ENCODE results near the gene ALDH3B1. TPM values are rescaled to one million over a fixed set of nuclear protein-coding genes. Genes with fewer than 3 reads are reported as not detected.

The ALDH3B1 gene
- polyA plus RNA-seq, 4 donors = 1.4 to 3.0 (median 2.0) TPM

- no peak for DNase-seq (ENCODE audit: low read depth in 4 of 4, low spot score in 3 of 4)
Measured at GRCh38 chr11:67996622-67997474, 13.3 kb upstream of the ALDH3B1 start.

GRCh38 chr11:67997475-67997921 is 12.6 kb upstream of the ALDH3B1 start:
- DNase-seq (ENCODE audit: low read depth in 4 of 4, low spot score in 3 of 4) = no peak

GRCh38 chr11:67998150-67999045 is 11.7 kb upstream of the ALDH3B1 start:
- no peak for DNase-seq (ENCODE audit: low read depth in 4 of 4, low spot score in 3 of 4)

GRCh38 chr11:67999201-67999629 is 10.9 kb upstream of the ALDH3B1 start:
- DNase-seq (ENCODE audit: low read depth in 4 of 4, low spot score in 3 of 4) = no peak

GRCh38 chr11:67999704-68000103 is 10.4 kb upstream of the ALDH3B1 start:
- no peak for DNase-seq (ENCODE audit: low read depth in 4 of 4, low spot score in 3 of 4)

- no peak for DNase-seq (ENCODE audit: low read depth in 4 of 4, low spot score in 3 of 4)
Measured at GRCh38 chr11:68002575-68002937, 7.6 kb upstream of the ALDH3B1 start.

GRCh38 chr11:68002938-68003845 is 6.9 kb upstream of the ALDH3B1 start:
- no peak for DNase-seq (ENCODE audit: low read depth in 4 of 4, low spot score in 3 of 4)

GRCh38 chr11:68003846-68004550 is 6.1 kb upstream of the ALDH3B1 start, which contains the start of gene UNC93B1:
Gene UNC93B1, minus strand, starts transcription at chr11:68004097. Its CDS starts 54 bp downstream, at chr11:68004043.
- peak in 2 of 4 donors; percentile 50 for DNase-seq (ENCODE audit: low read depth in 4 of 4, low spot score in 3 of 4)

- DNase-seq (ENCODE audit: low read depth in 4 of 4, low spot score in 3 of 4) = no peak
Measured at GRCh38 chr11:68004551-68005335, 5.4 kb upstream of the ALDH3B1 start.

- no peak for DNase-seq (ENCODE audit: low read depth in 4 of 4, low spot score in 3 of 4)
Measured at GRCh38 chr11:68006606-68007166, 3.4 kb upstream of the ALDH3B1 start.

- DNase-seq (ENCODE audit: low read depth in 4 of 4, low spot score in 3 of 4) = no peak
Measured at GRCh38 chr11:68007498-68008380, 2.4 kb upstream of the ALDH3B1 start.

- no peak for DNase-seq (ENCODE audit: low read depth in 4 of 4, low spot score in 3 of 4)
Measured at GRCh38 chr11:68008381-68009337, 1.5 kb upstream of the ALDH3B1 start.

- DNase-seq (ENCODE audit: low read depth in 4 of 4, low spot score in 3 of 4) = no peak
Measured at GRCh38 chr11:68009391-68010089, 587 bp upstream of the ALDH3B1 start.

GRCh38 chr11:68011051-68011943 is 1.2 kb downstream of the ALDH3B1 start:
- DNase-seq (ENCODE audit: low read depth in 4 of 4, low spot score in 3 of 4) = no peak

Data from left renal pelvis (tissue), 4 donors.